D721Med (cell line): Measurements from ENCODE around the gene LDAH.

Source experiments
- DNase-seq: peaks from one replicate; pipeline ENCODE4 v3.0.0; 2011; ENCODE audit warnings: low spot score; ENCODE audit not compliant: insufficient read length
- FAIRE-seq: peaks from 2 replicates; lab custom pipeline; 2011; peaks lifted over from hg19 to GRCh38; lab: Jason Lieb, UNC
- TF ChIP-seq, protein P1 (sequence below): IDR thresholded peaks from 2 replicates; pipeline ENCODE4 v1.5.1; 2012; ENCODE audit warnings: mild to moderate bottlenecking, control low read depth; ENCODE audit not compliant: insufficient read depth; ENCODE audit errors: missing control alignments

LDAH gene

GRCh38 chr2:20822535-20823490, at the start of gene LDAH:
Gene LDAH, minus strand, starts transcription at chr2:20823101. Its CDS starts 21,638 bp downstream, at chr2:20801463.
- TF ChIP-seq, protein P1, sequence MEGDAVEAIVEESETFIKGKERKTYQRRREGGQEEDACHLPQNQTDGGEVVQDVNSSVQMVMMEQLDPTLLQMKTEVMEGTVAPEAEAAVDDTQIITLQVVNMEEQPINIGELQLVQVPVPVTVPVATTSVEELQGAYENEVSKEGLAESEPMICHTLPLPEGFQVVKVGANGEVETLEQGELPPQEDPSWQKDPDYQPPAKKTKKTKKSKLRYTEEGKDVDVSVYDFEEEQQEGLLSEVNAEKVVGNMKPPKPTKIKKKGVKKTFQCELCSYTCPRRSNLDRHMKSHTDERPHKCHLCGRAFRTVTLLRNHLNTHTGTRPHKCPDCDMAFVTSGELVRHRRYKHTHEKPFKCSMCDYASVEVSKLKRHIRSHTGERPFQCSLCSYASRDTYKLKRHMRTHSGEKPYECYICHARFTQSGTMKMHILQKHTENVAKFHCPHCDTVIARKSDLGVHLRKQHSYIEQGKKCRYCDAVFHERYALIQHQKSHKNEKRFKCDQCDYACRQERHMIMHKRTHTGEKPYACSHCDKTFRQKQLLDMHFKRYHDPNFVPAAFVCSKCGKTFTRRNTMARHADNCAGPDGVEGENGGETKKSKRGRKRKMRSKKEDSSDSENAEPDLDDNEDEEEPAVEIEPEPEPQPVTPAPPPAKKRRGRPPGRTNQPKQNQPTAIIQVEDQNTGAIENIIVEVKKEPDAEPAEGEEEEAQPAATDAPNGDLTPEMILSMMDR: no peak
- no peak for FAIRE-seq
- DNase-seq: peak; percentile 76

DNA sequence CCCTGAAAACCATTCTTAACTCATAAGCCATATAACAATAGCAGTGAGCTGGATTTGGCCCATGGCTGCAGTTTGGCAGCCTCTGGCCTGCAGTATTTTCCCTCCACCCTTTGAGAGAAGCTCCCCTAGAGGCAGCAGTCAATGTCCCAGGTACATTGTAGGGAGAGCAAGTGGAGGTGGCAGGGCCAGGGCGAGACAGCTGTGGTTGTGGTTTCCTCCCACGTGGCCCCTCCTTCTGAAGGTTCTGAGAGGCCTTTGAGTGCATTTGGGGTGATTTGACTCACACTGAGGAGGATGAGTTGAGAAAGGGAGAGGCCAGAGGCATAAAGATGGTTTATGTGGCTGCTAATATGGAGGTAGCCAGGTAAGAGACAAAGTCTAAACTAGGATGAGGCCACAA, 45.5 kb upstream of the LDAH start:
- no peak for FAIRE-seq
- TF ChIP-seq, protein P1: no peak

GRCh38 chr2:20862850-20863249, 39.9 kb upstream of the LDAH start:
- TF ChIP-seq, protein P1: no peak
- FAIRE-seq: no peak
- DNase-seq: no peak

More for the DNA sequence above, 45.5 kb upstream of the LDAH start:
- DNase-seq: no peak

- TF ChIP-seq, protein P1: no peak
- FAIRE-seq (no peak), DNase-seq (no peak)
These were observed 32.6 kb upstream of the LDAH start for GRCh38 chr2:20855456-20855855.

- TF ChIP-seq, protein P1: no peak
- no peak for DNase-seq
- no peak for FAIRE-seq
These were observed 29.8 kb upstream of the LDAH start for GRCh38 chr2:20852670-20853069.

- FAIRE-seq (no peak), DNase-seq (no peak)
- TF ChIP-seq, protein P1: no peak
These were observed 29.2 kb upstream of the LDAH start for GRCh38 chr2:20852139-20852538.

- FAIRE-seq (no peak), DNase-seq (no peak)
- TF ChIP-seq, protein P1: no peak
These were observed 21.3 kb upstream of the LDAH start for GRCh38 chr2:20844246-20844645.
